GM20000 (cell line): ENCODE data around the gene PCDHB10.
"Not testable (repeated sequence)": the region's sequence is repeated elsewhere in the genome, so short reads cannot be mapped to it uniquely, and the experiment has no call there.

Experiments
- DNase-seq: peaks from one replicate; pipeline ENCODE4 v3.0.0; 2012; ENCODE audit warnings: low spot score
- CTCF ChIP-seq: IDR thresholded peaks from 2 replicates; pipeline ENCODE4 v1.5.1; 2012; ENCODE audit warnings: mild to moderate bottlenecking, control low read depth; ENCODE audit errors: extremely low read depth, missing control alignments

The PCDHB10 gene

DNA sequence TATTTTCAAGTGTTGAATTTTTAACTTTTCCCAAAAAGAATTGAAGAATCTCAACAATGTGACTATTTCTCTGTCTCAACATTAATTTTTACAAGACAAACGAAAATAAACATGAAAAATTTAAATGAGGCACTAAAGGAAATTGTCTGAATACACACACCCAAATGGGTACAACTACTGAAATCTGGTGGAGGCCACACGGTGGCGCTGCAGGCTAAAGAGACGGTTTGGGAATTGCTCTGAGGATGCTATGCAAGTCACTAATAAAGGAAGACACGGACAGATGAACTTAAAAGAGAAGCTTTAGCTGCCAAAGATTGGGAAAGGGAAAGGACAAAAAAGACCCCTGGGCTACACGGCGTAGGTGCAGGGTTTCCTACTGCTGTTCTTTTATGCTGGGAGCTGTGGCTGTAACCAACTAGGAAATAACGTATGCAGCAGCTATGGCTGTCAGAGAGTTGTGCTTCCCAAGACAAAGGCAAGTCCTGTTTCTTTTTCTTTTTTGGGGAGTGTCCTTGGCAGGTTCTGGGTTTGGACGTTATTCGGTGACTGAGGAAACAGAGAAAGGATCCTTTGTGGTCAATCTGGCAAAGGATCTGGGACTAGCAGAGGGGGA is at the start of gene PCDHB10:
Gene PCDHB10 (plus strand): TSS at position 244 of the 616 bp plus-strand sequence. CDS start 200 bp downstream, at position 444.
- DNase-seq, result no peak
- TF ChIP-seq CTCF, result no peak

DNA sequence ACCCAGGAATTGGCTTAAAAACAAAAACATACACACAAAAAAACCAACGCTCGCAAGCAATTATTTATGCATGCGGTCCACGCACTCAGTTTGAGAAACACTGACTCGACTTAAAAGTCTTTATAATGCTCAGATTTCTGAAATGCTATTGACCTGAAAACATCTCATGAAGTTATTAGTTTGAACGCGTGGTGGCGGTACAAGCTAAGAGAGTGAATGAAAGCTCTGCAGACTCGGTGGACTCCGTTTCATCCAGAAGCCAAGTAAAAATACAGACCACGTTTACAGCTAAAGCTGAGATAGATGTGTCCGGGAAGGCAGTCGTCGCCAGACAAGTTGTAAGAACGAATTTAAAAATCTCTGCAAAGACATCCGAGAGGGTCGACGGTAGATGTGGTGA is 42.3 kb upstream of the PCDHB10 start, which contains the start of gene PCDHB6:
Gene PCDHB6 (plus strand): TSS at position 246 of the 400 bp plus-strand sequence. CDS start 201 bp downstream, outside the sequence.
- no peak for DNase-seq
- TF ChIP-seq CTCF, result no peak

GRCh38 chr5:141150224-141150992 is 41.7 kb upstream of the PCDHB10 start:
- no peak for DNase-seq
- TF ChIP-seq CTCF, result no peak

DNA sequence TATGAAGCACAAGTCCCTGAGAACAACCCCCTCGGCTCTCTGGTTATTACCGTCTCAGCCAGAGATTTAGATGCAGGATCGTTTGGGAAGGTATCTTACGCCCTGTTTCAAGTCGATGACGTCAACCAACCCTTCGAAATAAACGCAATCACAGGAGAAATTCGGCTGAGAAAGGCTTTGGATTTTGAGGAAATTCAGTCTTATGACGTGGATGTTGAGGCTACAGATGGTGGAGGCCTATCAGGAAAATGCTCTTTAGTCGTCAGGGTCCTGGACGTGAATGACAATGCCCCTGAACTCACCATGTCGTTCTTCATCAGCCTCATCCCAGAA is 41.2 kb upstream of the PCDHB10 start:
- no peak for DNase-seq
- TF ChIP-seq CTCF, result no peak

- not testable (repeated sequence) for DNase-seq
These were observed 40.5 kb upstream of the PCDHB10 start for GRCh38 chr5:141151632-141152031.

- DNase-seq, result not testable (repeated sequence)
These were observed 40.1 kb upstream of the PCDHB10 start for GRCh38 chr5:141152096-141152495.

DNA sequence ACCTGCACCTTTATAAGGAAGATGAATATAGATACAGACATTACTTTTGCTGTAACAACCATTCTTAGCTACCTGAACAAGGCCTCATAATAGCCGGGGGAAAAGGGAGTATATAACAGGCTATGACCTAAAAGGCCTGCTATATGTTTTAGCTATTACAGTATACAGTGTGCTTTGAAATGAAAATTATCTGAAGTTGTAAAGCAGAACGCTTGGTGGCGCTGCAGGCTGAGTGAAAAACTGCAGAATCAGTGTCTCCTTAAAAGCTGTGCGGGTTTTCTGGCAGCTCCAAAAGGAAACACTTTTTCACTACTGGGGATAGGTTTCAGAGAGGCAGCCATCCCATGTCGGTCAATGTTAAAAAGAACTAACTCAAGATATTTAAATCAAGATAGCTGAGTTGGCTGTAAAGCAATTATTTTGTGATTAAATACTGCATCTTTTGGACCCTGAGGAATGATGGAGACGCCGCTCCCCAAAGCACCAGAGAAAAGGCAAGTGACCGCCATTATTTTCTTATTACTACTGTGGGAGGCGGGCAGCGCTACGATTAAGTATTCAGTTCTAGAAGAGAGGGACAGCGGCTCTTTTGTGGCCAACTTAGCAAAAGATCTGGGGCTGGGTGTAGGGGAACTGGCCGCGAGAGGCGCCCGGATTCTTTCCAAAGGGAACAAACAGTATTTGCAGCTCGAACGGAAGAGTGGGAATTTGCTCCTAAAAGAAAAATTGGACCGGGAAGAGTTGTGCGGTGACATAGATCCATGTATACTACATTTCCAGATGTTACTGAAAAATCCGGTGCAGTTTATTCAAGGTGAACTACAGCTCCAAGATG is 36.4 kb upstream of the PCDHB10 start:
- no peak for DNase-seq
- no peak for TF ChIP-seq CTCF

DNA sequence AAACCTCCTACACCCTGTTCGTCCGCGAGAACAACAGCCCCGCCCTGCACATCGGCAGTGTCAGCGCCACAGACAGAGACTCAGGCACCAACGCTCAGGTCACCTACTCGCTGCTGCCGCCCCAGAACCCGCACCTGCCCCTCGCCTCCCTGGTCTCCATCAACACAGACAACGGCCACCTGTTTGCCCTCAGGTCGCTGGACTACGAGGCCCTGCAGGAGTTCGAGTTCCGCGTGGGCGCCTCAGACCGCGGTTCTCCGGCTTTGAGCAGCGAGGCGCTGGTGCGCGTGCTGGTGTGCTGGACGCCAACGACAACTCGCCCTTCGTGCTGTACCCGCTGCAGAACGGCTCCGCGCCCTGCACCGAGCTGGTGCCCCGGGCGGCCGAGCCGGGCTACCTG is 34.8 kb upstream of the PCDHB10 start:
- not testable (repeated sequence) for DNase-seq

GRCh38 chr5:141157901-141158300 is 34.3 kb upstream of the PCDHB10 start:
- DNase-seq, result not testable (repeated sequence)
